GM12865 (cell line): ENCODE results near the gene NCS1.

Source experiments
- DNase-seq: peaks from one replicate; pipeline ENCODE4 v3.0.0; 2010; ENCODE audit warnings: low read depth
- H3K4me3 ChIP-seq: 2 replicates; pipeline ENCODE4 v1.5.1; 2011; ENCODE audit warnings: mild to moderate bottlenecking, low read depth, low read length, control low read depth
- CTCF ChIP-seq: IDR thresholded peaks from 2 replicates; pipeline ENCODE4 v1.5.1; 2011; ENCODE audit warnings: low read length, control low read depth, low read depth, inconsistent platforms; ENCODE audit not compliant: insufficient read depth; ENCODE audit errors: missing control alignments

NCS1 gene

GRCh38 chr9:130172161-130172857 lies at the start of gene NCS1:
Gene NCS1, plus strand, starts transcription at chr9:130172404. Its CDS starts 260 bp downstream, at chr9:130172664.
- DNase-seq, result no peak
- H3K4me3 ChIP-seq, result no peak within 1 kb of the TSS
- no peak for TF ChIP-seq CTCF

- H3K4me3 ChIP-seq, result no peak overlapping the region
- TF ChIP-seq CTCF, result no peak
- DNase-seq, result peak; percentile 28
These were observed 49.7 kb upstream of the NCS1 start for GRCh38 chr9:130122456-130122855.

- no peak for TF ChIP-seq CTCF
- DNase-seq, result no peak
- no peak overlapping the region for H3K4me3 ChIP-seq
These were observed 47.9 kb upstream of the NCS1 start for GRCh38 chr9:130124085-130124860.

GRCh38 chr9:130126721-130127433 lies 45.3 kb upstream of the NCS1 start:
- no peak for TF ChIP-seq CTCF
- DNase-seq, result no peak
- no peak overlapping the region for H3K4me3 ChIP-seq

GRCh38 chr9:130128251-130128650 lies 44.0 kb upstream of the NCS1 start:
- peak; percentile 84 for DNase-seq
- no peak for TF ChIP-seq CTCF
- peak overlapping the region; percentile 40 for H3K4me3 ChIP-seq

GRCh38 chr9:130128733-130129431 lies 43.3 kb upstream of the NCS1 start:
- TF ChIP-seq CTCF, result no peak
- peak; percentile 79 for DNase-seq
- peak overlapping the region; percentile 40 for H3K4me3 ChIP-seq
